Loucy (cell line): Measurements from ENCODE around the gene INHBB.

Source experiments
- CTCF ChIP-seq: fragments of 200-600 bp; sonication (generic); conservative IDR thresholded peaks from 2 replicates; pipeline ENCODE4 v1.5.1; 2014; ENCODE audit warnings: mild to moderate bottlenecking, antibody characterized with exemption, low read length
- EZH2phosphoT487 ChIP-seq: fragments of 200-600 bp; IDR thresholded peaks from 2 replicates; pipeline ENCODE4 v1.6.1; 2018; ENCODE audit warnings: antibody characterized with exemption, mild to moderate bottlenecking, moderate library complexity, borderline replicate concordance

- TF ChIP-seq CTCF (no peak), EZH2phosphoT487 (no peak)
Measured at GRCh38 chr2:120375251-120376020, 29.5 kb downstream of the INHBB start.
